Caco-2 (cell line): ENCODE measurements around the gene CDKAL1. TPM values are rescaled to one million over a fixed set of nuclear protein-coding genes. Genes with fewer than 3 reads are reported as not detected.

Experiments used
- BruUV-seq: library from RNA; stranded (reverse); fragments of 400-500 nt; replicated peaks from 2 replicates; lab custom pipeline; 2021; lab: Mats Ljungman, UMichigan
- CTCF ChIA-PET: fragments of 300-600 bp; sonication (Branson Sonifier 250); formaldehyde crosslinking; loops from one replicate; lab custom pipeline; 2022; ENCODE audit warnings: antibody characterized with exemption; lab: Charles Lee
- POLR2A ChIA-PET: fragments of 300-600 bp; sonication (Branson Sonifier 250); formaldehyde crosslinking; loops from one replicate; lab custom pipeline; 2022; ENCODE audit warnings: antibody characterized with exemption; lab: Charles Lee
- DNase-seq, 2 experiments: peaks; one replicate each; pipeline versions ENCODE4 v3.0.0 to v3.0.0-alpha.2; 2020 to 2022
- H3K27me3 ChIP-seq: replicated peaks from 2 replicates; pipeline ENCODE4 v1.6.0; 2011; ENCODE audit warnings: low read length; ENCODE audit not compliant: control insufficient read depth, insufficient read depth
- H3K36me3 ChIP-seq: 2 replicates; pipeline ENCODE4 v1.5.1; 2011; ENCODE audit warnings: low read length; ENCODE audit not compliant: control insufficient read depth, insufficient read depth
- H3K4me1 ChIP-seq: fragments of 250-450 bp; sonication (Bioruptor Pico); 2 replicates; pipeline ENCODE4 v1.5.1; 2020; ENCODE audit warnings: mild to moderate bottlenecking
- H3K4me3 ChIP-seq: 2 replicates; pipeline ENCODE4 v1.5.1; 2011; ENCODE audit warnings: low read depth, mild to moderate bottlenecking, control low read depth, low read length
- H3K9me3 ChIP-seq: fragments of 250-450 bp; sonication (Bioruptor Pico); 2 replicates; pipeline ENCODE4 v1.5.1; 2020; ENCODE audit warnings: mild to moderate bottlenecking, moderate library complexity
- H3K27ac Mint-ChIP-seq: one replicate; pipeline ENCODE4 v1.8.0; 2022; ENCODE audit warnings: mixed read lengths; ENCODE audit not compliant: unreplicated experiment
- H3K27me3 Mint-ChIP-seq: one replicate; pipeline ENCODE4 v1.8.0; 2022; ENCODE audit warnings: mixed read lengths; ENCODE audit not compliant: insufficient read depth, unreplicated experiment
- H3K36me3 Mint-ChIP-seq: one replicate; pipeline ENCODE4 v1.8.0; 2022; ENCODE audit warnings: mild to moderate bottlenecking, mixed read lengths; ENCODE audit not compliant: insufficient read depth, unreplicated experiment
- H3K4me1 Mint-ChIP-seq: one replicate; pipeline ENCODE4 v1.8.0; 2022; ENCODE audit warnings: low read depth, mixed read lengths; ENCODE audit not compliant: unreplicated experiment
- H3K4me3 Mint-ChIP-seq: one replicate; pipeline ENCODE4 v1.8.0; 2022; ENCODE audit warnings: mild to moderate bottlenecking, moderate library complexity, mixed read lengths; ENCODE audit not compliant: unreplicated experiment
- H3K9me3 Mint-ChIP-seq: one replicate; pipeline ENCODE4 v1.8.0; 2022; ENCODE audit warnings: mixed read lengths; ENCODE audit not compliant: unreplicated experiment
- CTCF ChIP-seq, 2 experiments: fragments of 200-600 bp in 1 of 2; IDR thresholded peaks; 1 replicate in 1 of 2; 2 replicates in 1 of 2; pipeline versions ENCODE4 v1.5.1 to v1.8.0; 2011 to 2022; ENCODE audit warnings: antibody characterized with exemption in 1 of 2, control low read depth in 1 of 2, inconsistent platforms in 1 of 2, low read depth in 1 of 2, low read length in 1 of 2, mild to moderate bottlenecking in 1 of 2, moderate library complexity in 1 of 2; ENCODE audit not compliant: insufficient read depth in 1 of 2, severe bottlenecking in 1 of 2, unreplicated experiment in 1 of 2
- intact Hi-C: fragments of 100-400 bp; cut with micrococcal nuclease; formaldehyde crosslinking; loops from one replicate; pipeline ENCODE4 v1.10.0; 2022; ENCODE audit not compliant: unreplicated experiment
- total RNA-seq: library from RNA; stranded (reverse); gene quantifications from 2 replicates; pipeline ENCODE4 v1.2.3, GENCODE V29; 2022

Gene CDKAL1
- total RNA-seq, 1 experiment from 2014 or later: 18.7 TPM

- H3K36me3 ChIP-seq: no peaks in the 10 kb centered on the region
- no TSS peak for BruUV-seq
- Mint-ChIP-seq H3K9me3 (no peaks in the 10 kb centered on the region), H3K4me3 (no peak overlapping the region), H3K27me3 (no peaks in the 10 kb centered on the region), H3K36me3 (peaks cover 4% of the 10 kb centered on the region), H3K4me1 (peaks cover 18% of the 10 kb centered on the region), H3K27ac (no peak overlapping the region)
- DNase-seq: no peak
- H3K4me3 ChIP-seq: no peak overlapping the region
- ChIA-PET CTCF (no interaction called here), POLR2A (no interaction called here)
- intact Hi-C loops: no loop called here
- no peak for TF ChIP-seq CTCF (IDR thresholded peaks at IDR 0.05; ENCODE audit: insufficient read depth in 1 of 2, low read depth in 1 of 2, low read length in 1 of 2, severe bottlenecking in 1 of 2, unreplicated experiment in 1 of 2)
- H3K9me3 ChIP-seq: no peaks in the 10 kb centered on the region
- no peaks in the 10 kb centered on the region for H3K27me3 ChIP-seq
- H3K4me1 ChIP-seq: peaks cover 21% of the 10 kb centered on the region
Observed at GRCh38 chr6:21084656-21085055, 550.4 kb downstream of the CDKAL1 start.

- TF ChIP-seq CTCF (IDR thresholded peaks at IDR 0.05; ENCODE audit: insufficient read depth in 1 of 2, low read depth in 1 of 2, low read length in 1 of 2, severe bottlenecking in 1 of 2, unreplicated experiment in 1 of 2): no peak
- CTCF ChIA-PET: no interaction called here
- no peaks in the 10 kb centered on the region for H3K36me3 ChIP-seq
- no peaks in the 10 kb centered on the region for H3K9me3 ChIP-seq
- H3K4me3 ChIP-seq: no peak overlapping the region
- intact Hi-C loops: no loop called here
- H3K27me3 ChIP-seq: no peaks in the 10 kb centered on the region
- DNase-seq: no peak
- H3K4me1 Mint-ChIP-seq: peaks cover 14% of the 10 kb centered on the region
- H3K27ac Mint-ChIP-seq: no peak overlapping the region
- H3K9me3 Mint-ChIP-seq: no peaks in the 10 kb centered on the region
- no peaks in the 10 kb centered on the region for H3K36me3 Mint-ChIP-seq
- no peaks in the 10 kb centered on the region for H3K27me3 Mint-ChIP-seq
- no peak overlapping the region for H3K4me3 Mint-ChIP-seq
- peaks cover 17% of the 10 kb centered on the region for H3K4me1 ChIP-seq
- BruUV-seq: no TSS peak
- POLR2A ChIA-PET: no interaction called here
Observed at GRCh38 chr6:21085211-21085610, 551.0 kb downstream of the CDKAL1 start.

GRCh38 chr6:21085643-21086042 is 551.4 kb downstream of the CDKAL1 start:
- H3K27me3 Mint-ChIP-seq: no peaks in the 10 kb centered on the region
- no peak overlapping the region for H3K27ac Mint-ChIP-seq
- no peak for TF ChIP-seq CTCF (IDR thresholded peaks at IDR 0.05; ENCODE audit: insufficient read depth in 1 of 2, low read depth in 1 of 2, low read length in 1 of 2, severe bottlenecking in 1 of 2, unreplicated experiment in 1 of 2)
- H3K36me3 Mint-ChIP-seq: no peaks in the 10 kb centered on the region
- no peaks in the 10 kb centered on the region for H3K27me3 ChIP-seq
- H3K4me3 Mint-ChIP-seq: no peak overlapping the region
- no peak for DNase-seq
- H3K4me1 ChIP-seq: peaks cover 13% of the 10 kb centered on the region
- peaks cover 14% of the 10 kb centered on the region for H3K4me1 Mint-ChIP-seq
- no peaks in the 10 kb centered on the region for H3K9me3 ChIP-seq
- POLR2A ChIA-PET: no interaction called here
- H3K9me3 Mint-ChIP-seq: no peaks in the 10 kb centered on the region
- H3K36me3 ChIP-seq: no peaks in the 10 kb centered on the region
- CTCF ChIA-PET: no interaction called here
- no peak overlapping the region for H3K4me3 ChIP-seq
- BruUV-seq: no TSS peak
- intact Hi-C loops: no loop called here
